Endothelial cell of umbilical vein (primary cell): ENCODE data around the gene GSDME. TPM values are rescaled to one million over a fixed set of nuclear protein-coding genes. Genes with fewer than 3 reads are reported as not detected.

Experiments
- BruUV-seq: library from RNA; stranded (reverse); fragments of 400-500 nt; replicated peaks from 2 replicates; lab custom pipeline; 2021; lab: Mats Ljungman, UMichigan
- CTCF ChIA-PET: fragments of 300-600, 350-600 bp; sonication (Branson Sonifier 250); formaldehyde crosslinking; loops from one replicate; lab custom pipeline; 2021; ENCODE audit warnings: antibody characterized with exemption, inconsistent platforms; lab: Charles Lee
- POLR2A ChIA-PET: fragments of 300-600, 350-600 bp; sonication (Branson Sonifier 250); formaldehyde crosslinking; loops from one replicate; lab custom pipeline; 2021; ENCODE audit warnings: antibody characterized with exemption, inconsistent platforms; lab: Charles Lee
- DNase-seq: peaks from one replicate; pipeline ENCODE4 v3.0.0-alpha.2; 2011; ENCODE audit warnings: low read depth, low spot score
- FAIRE-seq: peaks from 2 replicates; lab custom pipeline; 2011; peaks lifted over from hg19 to GRCh38; lab: Jason Lieb, UNC
- H2AFZ ChIP-seq: 2 replicates; pipeline ENCODE4 v1.6.0; 2012; ENCODE audit warnings: low read depth, low read length, control low read depth, inconsistent platforms
- H3K27ac ChIP-seq: 2 replicates; pipeline ENCODE4 v1.5.1; 2011; ENCODE audit warnings: low read depth, mild to moderate bottlenecking, control low read depth, low read length, moderate library complexity; ENCODE audit not compliant: insufficient read depth
- H3K27me3 ChIP-seq, 2 experiments: 2 replicates each; pipeline versions ENCODE4 v1.6.0 to v1.6.1; 2011; ENCODE audit warnings: low read length in 2 of 2, mixed read lengths in 1 of 2; ENCODE audit not compliant: control insufficient read depth in 2 of 2, insufficient read depth in 2 of 2
- H3K36me3 ChIP-seq, 2 experiments: 2 replicates in 1 of 2; 3 replicates in 1 of 2; pipeline ENCODE4 v1.5.1; 2011; ENCODE audit warnings: low read length in 2 of 2, mild to moderate bottlenecking in 1 of 2, moderate library complexity in 1 of 2; ENCODE audit not compliant: control insufficient read depth in 2 of 2, insufficient read depth in 2 of 2; ENCODE audit errors: extremely low read depth in 1 of 2
- H3K4me1 ChIP-seq: 3 replicates; pipeline ENCODE4 v1.5.1; 2011; ENCODE audit warnings: mild to moderate bottlenecking, low read length; ENCODE audit not compliant: control insufficient read depth, insufficient read depth; ENCODE audit errors: extremely low read depth
- H3K4me2 ChIP-seq: 2 replicates; pipeline ENCODE4 v1.6.1; 2011; ENCODE audit warnings: low read length, control low read depth, mixed read lengths; ENCODE audit not compliant: insufficient read depth
- H3K4me3 ChIP-seq, 3 experiments: fragments of 200-600 bp in 1 of 3; sonication (generic), shearing (Covaris generic) in 1 of 3; replicated peaks in 1 of 3; 2 replicates each; pipeline ENCODE4 v1.5.1; 2011 to 2016; ENCODE audit warnings: control low read depth in 3 of 3, low read length in 3 of 3, mild to moderate bottlenecking in 2 of 3, inconsistent platforms in 1 of 3, low read depth in 1 of 3, moderate library complexity in 1 of 3; ENCODE audit not compliant: insufficient read depth in 1 of 3
- H3K79me2 ChIP-seq: 2 replicates; pipeline ENCODE4 v1.6.0; 2012; ENCODE audit warnings: low read length, inconsistent platforms; ENCODE audit not compliant: control insufficient read depth, insufficient read depth
- H3K9ac ChIP-seq: replicated peaks from 2 replicates; pipeline ENCODE3; 2011; ENCODE audit warnings: low read length, control low read depth; ENCODE audit not compliant: insufficient read depth; ENCODE audit errors: extremely low read depth
- H3K9me1 ChIP-seq: replicated peaks from 3 replicates; pipeline ENCODE4 v1.6.0; 2011; ENCODE audit warnings: mild to moderate bottlenecking, low read length; ENCODE audit not compliant: control insufficient read depth, insufficient read depth; ENCODE audit errors: extremely low read depth
- H3K9me3 ChIP-seq: replicated peaks from 2 replicates; pipeline ENCODE4 v1.5.1; 2012; ENCODE audit warnings: low read length, inconsistent platforms; ENCODE audit not compliant: control insufficient read depth, insufficient read depth
- H4K20me1 ChIP-seq: replicated peaks from 2 replicates; pipeline ENCODE3; 2011; ENCODE audit warnings: mild to moderate bottlenecking, low read length; ENCODE audit not compliant: control insufficient read depth, insufficient read depth; ENCODE audit errors: extremely low read depth
- CTCF ChIP-seq, 2 donors: IDR thresholded peaks; 1 replicate in 1 of 2; 2 replicates in 1 of 2; pipeline ENCODE4 v1.5.1; 2011; ENCODE audit warnings: low read length in 2 of 2, mild to moderate bottlenecking in 2 of 2, moderate library complexity in 2 of 2, control low read depth in 1 of 2, inconsistent platforms in 1 of 2, low read depth in 1 of 2; ENCODE audit not compliant: insufficient read depth in 1 of 2; ENCODE audit errors: extremely low read depth in 1 of 2
- FOS ChIP-seq: IDR thresholded peaks from 2 replicates; pipeline ENCODE4 v1.6.1; 2011; ENCODE audit warnings: mild to moderate bottlenecking, low read length, moderate library complexity, borderline replicate concordance; ENCODE audit not compliant: insufficient read depth
- JUN ChIP-seq: IDR thresholded peaks from 2 replicates; pipeline ENCODE4 v1.6.1; 2011; ENCODE audit warnings: borderline replicate concordance, low read depth; ENCODE audit not compliant: insufficient read length, insufficient read depth
- MAX ChIP-seq: IDR thresholded peaks from 2 replicates; pipeline ENCODE4 v1.6.1; 2011; ENCODE audit not compliant: insufficient read depth, insufficient read length
- POLR2A ChIP-seq: IDR thresholded peaks from 2 replicates; pipeline ENCODE4 v1.6.1; 2012; ENCODE audit warnings: low read depth, mild to moderate bottlenecking, control low read depth, low read length
- POLR2AphosphoS5 ChIP-seq: IDR thresholded peaks from 2 replicates; pipeline ENCODE4 v1.6.1; 2012; ENCODE audit warnings: low read depth, mild to moderate bottlenecking, control low read depth, low read length, moderate library complexity; ENCODE audit not compliant: insufficient read depth
- dilution Hi-C: fragments of 300-500 bp; cut with MboI; formaldehyde crosslinking; loops from one replicate; pipeline ENCODE4 v1.15.0; 2019; ENCODE audit warnings: low sequenced_read_pairs; ENCODE audit not compliant: extremely low pct_ligation_motif_present
- intact Hi-C: fragments of 100-400 bp; cut with micrococcal nuclease; formaldehyde crosslinking; loops from one replicate; pipeline ENCODE4 v1.10.0; 2022
- polyA plus RNA-seq, 4 experiments: library from polyadenylated mRNA; depleted of rRNA in 3 of 4; stranded (reverse) in 3 of 4; unstranded in 1 of 4; fragments of >200 nt; gene quantifications; 2 replicates each; pipeline versions ENCODE4 v1.2.1 to v1.2.3, GENCODE V29; 2011 to 2012; ENCODE audit warnings: missing spikeins in 1 of 4
- total RNA-seq: library from RNA; stranded (reverse); gene quantifications from 2 replicates; pipeline ENCODE4 v1.2.3, GENCODE V29; 2021

The GSDME gene
- total and polyA plus RNA-seq, 2 donors (not counting 3 experiments of a cell fraction or from before 2014, with no cell fraction given), result 21.1 to 23.4 TPM

GRCh38 chr7:24717694-24718320 is 39.5 kb downstream of the GSDME start:
- no peaks in the 10 kb centered on the region for H3K9me1 ChIP-seq
- no peak for TF ChIP-seq POLR2AphosphoS5
- TF ChIP-seq FOS, result no peak
- no peak for TF ChIP-seq POLR2A
- TF ChIP-seq CTCF (IDR thresholded peaks at IDR 0.05; ENCODE audit: extremely low read depth in 1 of 2, insufficient read depth in 1 of 2, low read depth in 1 of 2, low read length in 2 of 2), result no peak
- TF ChIP-seq MAX, result no peak
- no peak for TF ChIP-seq JUN
- no peaks in the 10 kb centered on the region for H3K9me3 ChIP-seq
- no peak overlapping the region for H3K4me2 ChIP-seq
- H3K27ac ChIP-seq, result no peak overlapping the region
- BruUV-seq, result no TSS peak
- intact Hi-C loops, result no loop called here
- dilution Hi-C loops, result no loop called here
- no peak overlapping the region for H3K4me3 ChIP-seq
- H3K4me1 ChIP-seq, result no peaks in the 10 kb centered on the region
- DNase-seq (no peak), FAIRE-seq (peak; percentile 26)
- ChIA-PET CTCF (interaction anchor here (0.9 to 1.7 kb wide), 4 partner anchors 12 to 376 kb away, joined by 3 to 6 read pairs (median 4); no protein-coding TSS in a partner anchor), POLR2A (no interaction called here)
- no peaks in the 10 kb centered on the region for H4K20me1 ChIP-seq
- no peaks in the 10 kb centered on the region for H3K79me2 ChIP-seq
- H3K36me3 ChIP-seq, result no peaks in the 10 kb centered on the region
- no peak overlapping the region for H3K9ac ChIP-seq
- H3K27me3 ChIP-seq, result no peaks in the 10 kb centered on the region
- no peak overlapping the region for H2AFZ ChIP-seq
